Fibroblast of villous mesenchyme (primary cell): ENCODE data around the gene STUM. TPM values are rescaled to one million over a fixed set of nuclear protein-coding genes. Genes with fewer than 3 reads are reported as not detected.

ENCODE experiments used
- DNase-seq: peaks from one replicate; pipeline ENCODE4 v3.0.0-alpha.2; 2010; ENCODE audit warnings: low read depth
- H3K4me3 ChIP-seq: 2 replicates; pipeline ENCODE4 v1.5.1; 2011; ENCODE audit warnings: low read depth, mild to moderate bottlenecking, low read length
- total RNA-seq: library from RNA; depleted of rRNA; stranded (reverse); fragments of >200 nt; gene quantifications from 2 replicates; pipeline ENCODE4 v1.2.3, GENCODE V29; 2012
- TF ChIP-seq, protein P1 (sequence below): IDR thresholded peaks from 2 replicates; pipeline ENCODE4 v1.5.1; 2012; ENCODE audit warnings: low read depth, mild to moderate bottlenecking, low read length; ENCODE audit not compliant: insufficient read depth

The STUM gene
- total RNA-seq, 1 donor: under 0.01 TPM

DNA sequence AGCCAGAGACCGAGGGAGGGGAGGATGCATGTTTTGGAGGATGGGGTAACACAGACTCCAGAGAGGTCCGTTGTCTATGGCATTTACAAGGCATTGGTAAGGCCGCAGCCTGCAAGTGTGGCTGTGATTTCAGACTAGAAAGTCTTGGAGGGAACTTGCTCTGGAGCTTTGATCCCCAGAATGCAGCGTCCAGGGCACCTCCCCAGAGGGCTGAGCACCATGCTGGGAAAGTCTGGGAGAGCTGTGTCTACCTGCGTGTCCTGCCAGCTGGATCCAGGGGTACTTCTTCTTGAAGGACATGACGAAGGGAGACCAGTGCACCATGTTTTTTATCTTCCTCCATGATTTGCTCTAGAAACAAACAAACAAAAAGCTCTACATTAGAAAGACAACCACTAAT, 99.9 kb downstream of the STUM start:
- TF ChIP-seq, protein P1, sequence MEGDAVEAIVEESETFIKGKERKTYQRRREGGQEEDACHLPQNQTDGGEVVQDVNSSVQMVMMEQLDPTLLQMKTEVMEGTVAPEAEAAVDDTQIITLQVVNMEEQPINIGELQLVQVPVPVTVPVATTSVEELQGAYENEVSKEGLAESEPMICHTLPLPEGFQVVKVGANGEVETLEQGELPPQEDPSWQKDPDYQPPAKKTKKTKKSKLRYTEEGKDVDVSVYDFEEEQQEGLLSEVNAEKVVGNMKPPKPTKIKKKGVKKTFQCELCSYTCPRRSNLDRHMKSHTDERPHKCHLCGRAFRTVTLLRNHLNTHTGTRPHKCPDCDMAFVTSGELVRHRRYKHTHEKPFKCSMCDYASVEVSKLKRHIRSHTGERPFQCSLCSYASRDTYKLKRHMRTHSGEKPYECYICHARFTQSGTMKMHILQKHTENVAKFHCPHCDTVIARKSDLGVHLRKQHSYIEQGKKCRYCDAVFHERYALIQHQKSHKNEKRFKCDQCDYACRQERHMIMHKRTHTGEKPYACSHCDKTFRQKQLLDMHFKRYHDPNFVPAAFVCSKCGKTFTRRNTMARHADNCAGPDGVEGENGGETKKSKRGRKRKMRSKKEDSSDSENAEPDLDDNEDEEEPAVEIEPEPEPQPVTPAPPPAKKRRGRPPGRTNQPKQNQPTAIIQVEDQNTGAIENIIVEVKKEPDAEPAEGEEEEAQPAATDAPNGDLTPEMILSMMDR: no peak
- DNase-seq: no peak
- no peak overlapping the region for H3K4me3 ChIP-seq

DNA sequence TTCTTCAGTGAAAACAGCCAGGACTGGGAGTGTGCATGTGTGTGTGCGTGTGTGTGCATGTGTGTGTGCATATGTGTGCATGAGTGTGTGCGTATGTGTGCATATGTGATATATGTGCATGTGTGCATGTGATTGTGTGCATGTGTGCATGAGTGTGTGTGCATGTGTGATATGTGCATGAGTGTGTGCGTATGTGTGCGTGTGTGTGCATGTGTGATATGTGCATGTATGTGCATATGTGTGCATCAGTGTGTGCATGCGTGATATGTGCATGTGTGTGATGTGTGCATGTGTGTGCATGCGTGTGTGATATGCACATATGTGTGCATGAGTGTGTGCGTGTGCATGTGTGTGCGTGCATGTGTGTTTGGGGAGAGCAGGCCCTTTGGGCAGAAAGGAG, 100.7 kb downstream of the STUM start:
- DNase-seq: no peak
- no peak overlapping the region for H3K4me3 ChIP-seq
- TF ChIP-seq, protein P1: no peak

DNA sequence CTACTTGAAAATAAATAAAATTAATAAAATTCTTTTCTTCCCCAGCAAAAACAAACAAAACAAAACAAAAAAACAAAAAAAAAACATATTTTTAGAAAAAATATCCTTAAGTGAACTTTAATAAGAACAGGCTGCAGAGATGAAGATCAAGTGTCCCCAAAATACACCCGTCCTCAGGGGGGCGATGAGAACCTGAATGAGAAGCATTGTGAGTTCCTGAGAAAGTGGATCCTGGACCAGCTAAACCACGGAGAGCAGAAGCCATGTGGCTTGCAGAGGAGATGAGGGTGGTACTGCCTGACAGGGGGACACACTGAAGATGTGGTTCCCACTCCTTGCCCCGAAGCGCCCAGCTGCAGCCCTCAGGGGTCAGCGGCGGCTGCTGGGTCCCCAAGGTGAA, 101.2 kb downstream of the STUM start:
- TF ChIP-seq, protein P1: peak; percentile 32
- DNase-seq: peak; percentile 42
- H3K4me3 ChIP-seq: no peak overlapping the region

DNA sequence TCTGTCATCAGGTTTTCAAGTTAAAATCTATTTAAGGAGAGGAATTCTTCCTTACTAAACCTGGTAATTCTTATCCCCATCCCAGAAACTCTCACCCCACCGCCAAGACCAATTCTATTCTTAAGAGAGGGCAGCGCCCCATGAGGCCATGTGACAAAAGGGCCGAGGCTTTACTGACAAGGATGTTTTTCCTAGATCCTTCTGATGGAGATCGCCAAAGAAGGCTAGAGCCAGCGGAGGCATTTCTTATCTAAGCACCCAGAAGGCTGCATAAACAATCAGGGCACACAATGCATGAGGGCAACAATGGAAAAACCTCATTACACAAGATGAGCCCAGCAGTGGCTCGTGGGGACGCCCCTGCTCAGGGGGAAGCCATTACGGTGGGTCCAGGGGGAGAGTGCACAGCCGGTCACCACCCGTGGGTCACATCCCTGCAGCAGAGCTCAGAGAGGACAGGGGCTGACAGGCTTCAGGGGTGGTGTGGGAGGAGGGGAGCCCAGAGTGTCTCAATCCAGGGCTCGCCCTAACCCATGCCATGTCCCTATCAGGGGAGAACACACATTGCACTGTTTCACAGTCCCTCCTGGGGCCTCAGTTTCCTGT, 101.8 kb downstream of the STUM start:
- no peak for DNase-seq
- TF ChIP-seq, protein P1: no peak

DNA sequence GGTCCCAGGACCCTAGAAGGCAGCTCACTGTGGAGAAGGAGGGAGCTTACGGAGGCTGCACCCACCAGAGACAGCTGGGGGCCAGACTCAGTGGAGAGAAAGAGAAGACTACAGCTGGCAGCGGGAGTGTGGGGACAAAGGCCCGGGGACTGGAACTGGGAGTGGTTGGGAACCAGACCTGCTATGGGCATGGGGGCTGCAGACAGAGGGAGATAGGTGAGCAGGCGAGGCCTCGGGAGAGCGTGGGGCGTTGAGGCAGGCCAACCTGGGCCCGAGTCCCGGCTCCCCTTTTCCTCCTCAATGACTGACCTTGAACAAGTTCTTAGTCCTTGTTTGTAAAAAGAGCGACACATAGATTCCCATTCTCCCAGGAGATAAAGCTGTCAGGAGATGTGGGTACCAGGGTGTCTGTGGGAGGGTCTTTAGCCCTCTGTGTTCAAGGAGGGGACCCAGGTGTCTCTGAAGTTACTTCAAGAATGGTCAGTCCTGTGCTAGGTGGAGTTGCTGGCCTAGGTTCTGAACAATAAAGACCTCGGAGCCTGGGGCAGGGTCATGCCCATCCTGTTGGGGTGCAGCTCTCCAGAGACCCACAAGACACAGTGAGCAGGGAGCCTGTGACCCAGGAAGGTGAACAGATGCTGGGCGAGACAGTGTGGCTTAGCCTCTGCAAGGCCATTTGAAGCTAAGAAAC, 102.6 kb downstream of the STUM start:
- no peak overlapping the region for H3K4me3 ChIP-seq
- DNase-seq: no peak
- TF ChIP-seq, protein P1: no peak

More for the DNA sequence above, 101.8 kb downstream of the STUM start:
- H3K4me3 ChIP-seq: no peak overlapping the region

DNA sequence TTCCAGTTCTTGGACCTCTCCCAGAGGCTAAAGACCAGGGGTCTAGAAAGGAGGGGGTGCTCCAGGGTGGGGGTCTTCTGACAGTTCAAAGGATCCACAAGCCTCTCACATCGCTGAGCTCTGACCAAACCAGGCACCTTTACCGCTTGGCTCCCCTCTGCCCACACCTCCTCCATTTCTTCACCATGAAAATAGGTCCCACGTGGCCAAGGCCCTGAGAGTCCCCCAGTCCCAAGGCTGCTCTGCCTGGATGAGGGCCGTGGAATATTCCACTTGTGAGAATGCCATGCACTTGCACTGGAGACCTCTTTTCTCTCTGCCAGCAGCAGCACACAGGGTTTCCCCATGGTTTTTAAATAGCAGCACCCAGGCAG, 103.2 kb downstream of the STUM start:
- H3K4me3 ChIP-seq: no peak overlapping the region
- TF ChIP-seq, protein P1: no peak

More for the DNA sequence above, 103.2 kb downstream of the STUM start:
- no peak for DNase-seq
